SK-N-MC (cell line): Measurements from ENCODE around the gene EXOC1.

Experiments
- EZH2 ChIP-seq: fragments of 200-600 bp; sonication (generic); IDR thresholded peaks from one replicate; pipeline ENCODE4 v1.6.1; 2017; ENCODE audit warnings: antibody characterized with exemption
- FOXP2 ChIP-seq: optimal IDR thresholded peaks from 2 replicates; pipeline ENCODE3; 2011; ENCODE audit warnings: mild to moderate bottlenecking, moderate library complexity; ENCODE audit not compliant: insufficient read depth; ENCODE audit errors: extremely low read length, control extremely low read depth
- POLR2AphosphoS5 ChIP-seq: IDR thresholded peaks from 2 replicates; pipeline ENCODE4 v1.6.1; 2012; ENCODE audit warnings: mild to moderate bottlenecking, low read depth, low read length, borderline replicate concordance

DNA sequence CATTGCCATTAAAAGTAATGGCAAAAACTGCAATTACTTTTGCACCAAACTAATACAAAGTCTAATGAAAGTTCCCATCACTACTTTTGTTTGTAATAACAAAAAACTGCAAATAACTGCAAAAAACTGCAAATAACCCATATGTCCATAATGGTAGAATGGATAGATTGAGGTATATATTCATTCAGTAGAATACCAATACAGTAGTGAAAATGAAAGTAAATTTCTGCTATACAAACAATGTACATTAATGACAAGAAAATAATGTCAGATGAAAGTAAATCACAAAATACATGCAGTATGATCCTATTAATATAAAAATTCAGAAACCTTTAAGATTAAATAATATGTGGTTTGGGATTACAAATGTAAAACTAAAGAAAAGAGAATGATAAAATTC is 54.0 kb downstream of the EXOC1 start:
- TF ChIP-seq POLR2AphosphoS5, result no peak
- TF ChIP-seq EZH2, result no peak
- no peak for TF ChIP-seq FOXP2
